HEK293T (cell line): ENCODE data around the gene ZSWIM9.

Experiments used
- CTCF ChIA-PET: fragments of 350-600 bp; formaldehyde crosslinking; extraction: SDS; loops from one replicate; lab custom pipeline; 2021; ENCODE audit warnings: antibody characterized with exemption, inconsistent platforms; lab: Yijun Ruan, JAX
- POLR2A ChIA-PET: fragments of 350-600 bp; formaldehyde crosslinking; extraction: SDS; loops from one replicate; lab custom pipeline; 2020; ENCODE audit warnings: antibody characterized with exemption, inconsistent platforms; lab: Yijun Ruan, JAX
- DNase-seq: peaks from one replicate; pipeline ENCODE4 v3.0.0; 2012; ENCODE audit warnings: mixed read lengths; ENCODE audit errors: extremely low spot score
- ARNT ChIP-seq: fragments of 450-650 bp; IDR thresholded peaks from 2 replicates; pipeline ENCODE4 v1.6.1; 2017; ENCODE audit warnings: mild to moderate bottlenecking
- BHLHE40 ChIP-seq: fragments of 450-650 bp; IDR thresholded peaks from 2 replicates; pipeline ENCODE4 v1.6.1; 2016; ENCODE audit warnings: mild to moderate bottlenecking, moderate library complexity, borderline replicate concordance
- CTBP1 ChIP-seq: fragments of 450-650 bp; IDR thresholded peaks from 2 replicates; pipeline ENCODE4 v1.6.1; 2016; ENCODE audit warnings: borderline replicate concordance
- ELF4 ChIP-seq: fragments of 450-650 bp; IDR thresholded peaks from 2 replicates; pipeline ENCODE4 v1.6.1; 2017; ENCODE audit warnings: antibody characterized with exemption
- FOXA1 ChIP-seq: fragments of 450-650 bp; IDR thresholded peaks from 2 replicates; pipeline ENCODE4 v1.6.1; 2016; ENCODE audit warnings: mild to moderate bottlenecking
- FOXK2 ChIP-seq: fragments of 450-650 bp; IDR thresholded peaks from 2 replicates; pipeline ENCODE4 v1.6.1; 2016; ENCODE audit warnings: mild to moderate bottlenecking
- FOXM1 ChIP-seq: fragments of 450-650 bp; IDR thresholded peaks from 2 replicates; pipeline ENCODE4 v1.6.1; 2017; ENCODE audit warnings: mild to moderate bottlenecking, borderline replicate concordance
- HDGF ChIP-seq: fragments of 450-650 bp; IDR thresholded peaks from 2 replicates; pipeline ENCODE4 v1.6.1; 2017; ENCODE audit warnings: antibody characterized with exemption, borderline replicate concordance
- L3MBTL2 ChIP-seq: fragments of 450-650 bp; conservative IDR thresholded peaks from 2 replicates; pipeline ENCODE4 v1.6.1; 2016; ENCODE audit warnings: mild to moderate bottlenecking
- LEF1 ChIP-seq: fragments of 450-650 bp; IDR thresholded peaks from 2 replicates; pipeline ENCODE4 v1.6.1; 2017; ENCODE audit warnings: mild to moderate bottlenecking, borderline replicate concordance
- NFRKB ChIP-seq: fragments of 450-650 bp; IDR thresholded peaks from 2 replicates; pipeline ENCODE4 v1.6.1; 2016; ENCODE audit warnings: mild to moderate bottlenecking, moderate library complexity
- SP1 ChIP-seq: fragments of 450-650 bp; IDR thresholded peaks from 2 replicates; pipeline ENCODE4 v1.6.1; 2017
- SUZ12 ChIP-seq: fragments of 450-650 bp; IDR thresholded peaks from 2 replicates; pipeline ENCODE4 v1.6.1; 2016; ENCODE audit warnings: mild to moderate bottlenecking
- TARDBP ChIP-seq: fragments of 450-650 bp; IDR thresholded peaks from 2 replicates; pipeline ENCODE4 v1.6.1; 2016
- ZNF384 ChIP-seq: fragments of 450-650 bp; IDR thresholded peaks from 2 replicates; pipeline ENCODE4 v1.6.1; 2016
- TF ChIP-seq, protein P1 (sequence below): fragments of 450-650 bp; IDR thresholded peaks from 2 replicates; pipeline ENCODE4 v1.6.1; 2016

ZSWIM9 gene

DNA sequence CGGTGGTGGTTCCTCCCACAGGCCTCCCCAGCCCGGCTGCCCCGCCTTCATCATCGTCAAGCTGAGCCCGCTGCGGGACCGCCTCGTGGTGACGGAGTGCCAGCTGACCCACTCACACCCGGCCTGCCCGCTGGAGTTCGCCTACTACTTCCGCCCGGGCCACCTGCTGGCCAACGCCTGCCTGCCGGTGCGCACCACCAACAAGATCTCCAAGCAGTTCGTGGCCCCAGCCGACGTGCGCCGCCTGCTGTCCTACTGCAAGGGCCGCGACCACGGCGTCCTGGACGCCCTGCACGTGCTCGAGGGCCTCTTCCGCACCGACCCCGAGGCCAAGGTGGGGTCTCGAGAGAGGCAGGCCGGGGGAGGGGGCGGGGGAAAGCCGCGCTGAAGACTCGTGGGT, 12.0 kb downstream of the ZSWIM9 start:
- POLR2A ChIA-PET, result no interaction called here
- TF ChIP-seq L3MBTL2 (no peak), ZNF384 (no peak), FOXA1 (no peak), NFRKB (no peak), ELF4 (no peak), SP1 (no peak), CTBP1 (no peak), TARDBP (no peak), SUZ12 (no peak), FOXM1 (no peak), BHLHE40 (no peak), LEF1 (no peak), HDGF (no peak), FOXK2 (no peak)
- TF ChIP-seq, protein P1, sequence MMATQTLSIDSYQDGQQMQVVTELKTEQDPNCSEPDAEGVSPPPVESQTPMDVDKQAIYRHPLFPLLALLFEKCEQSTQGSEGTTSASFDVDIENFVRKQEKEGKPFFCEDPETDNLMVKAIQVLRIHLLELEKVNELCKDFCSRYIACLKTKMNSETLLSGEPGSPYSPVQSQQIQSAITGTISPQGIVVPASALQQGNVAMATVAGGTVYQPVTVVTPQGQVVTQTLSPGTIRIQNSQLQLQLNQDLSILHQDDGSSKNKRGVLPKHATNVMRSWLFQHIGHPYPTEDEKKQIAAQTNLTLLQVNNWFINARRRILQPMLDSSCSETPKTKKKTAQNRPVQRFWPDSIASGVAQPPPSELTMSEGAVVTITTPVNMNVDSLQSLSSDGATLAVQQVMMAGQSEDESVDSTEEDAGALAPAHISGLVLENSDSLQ, result no peak
- CTCF ChIA-PET, result no interaction called here
- no peak for DNase-seq

DNA sequence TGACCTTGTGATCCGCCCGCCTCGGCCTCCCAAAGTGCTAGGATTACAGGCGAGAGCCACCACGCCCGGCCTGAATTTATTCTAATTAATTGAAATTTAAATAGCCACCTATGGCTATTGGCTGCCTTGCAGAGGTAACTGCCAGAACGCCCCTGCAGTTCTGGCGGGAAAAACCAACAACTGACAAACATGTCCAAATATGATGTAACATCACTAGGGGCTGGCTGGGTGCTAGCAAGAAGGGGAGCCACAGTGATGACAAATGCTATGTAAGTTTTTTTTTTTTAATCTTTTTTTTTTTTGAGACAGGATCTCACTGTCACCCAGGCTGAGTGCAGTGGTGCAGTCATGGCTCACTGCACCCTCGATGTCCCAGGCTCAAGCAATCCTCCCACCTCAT, 12.9 kb downstream of the ZSWIM9 start:
- TF ChIP-seq SP1 (no peak), TARDBP (no peak)
- DNase-seq, result no peak
- ChIA-PET POLR2A (interaction anchor here (1.5 kb wide), 1 partner anchor 12 kb away, joined by 6 read pairs; the partner anchor contains the start of gene ZSWIM9), CTCF (no interaction called here)

DNA sequence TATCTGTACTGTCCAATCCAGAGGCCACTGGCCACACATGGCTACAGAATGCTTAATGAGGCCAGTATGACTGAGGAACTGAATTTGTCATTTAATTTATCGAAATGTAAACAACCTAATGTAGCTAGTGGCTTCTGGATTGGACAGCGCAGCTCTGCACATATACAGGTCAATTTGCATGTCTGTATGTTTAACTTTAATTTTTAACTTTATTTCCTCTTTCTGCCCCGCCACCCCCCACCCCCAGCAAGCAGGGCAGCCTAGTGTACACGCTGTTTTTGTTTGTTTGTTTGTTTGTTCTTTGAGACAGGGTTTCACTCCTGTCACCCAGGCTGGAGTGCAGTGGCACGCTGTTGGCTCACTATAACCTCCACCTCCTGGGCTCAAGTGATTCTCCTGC, 15.5 kb downstream of the ZSWIM9 start:
- DNase-seq, result no peak
- TF ChIP-seq LEF1 (no peak), FOXA1 (no peak), NFRKB (no peak), L3MBTL2 (no peak), SP1 (no peak), ARNT (no peak), CTBP1 (no peak), SUZ12 (no peak), BHLHE40 (no peak), TARDBP (no peak)
- TF ChIP-seq, protein P1, result no peak
- ChIA-PET POLR2A (no interaction called here), CTCF (no interaction called here)

DNA sequence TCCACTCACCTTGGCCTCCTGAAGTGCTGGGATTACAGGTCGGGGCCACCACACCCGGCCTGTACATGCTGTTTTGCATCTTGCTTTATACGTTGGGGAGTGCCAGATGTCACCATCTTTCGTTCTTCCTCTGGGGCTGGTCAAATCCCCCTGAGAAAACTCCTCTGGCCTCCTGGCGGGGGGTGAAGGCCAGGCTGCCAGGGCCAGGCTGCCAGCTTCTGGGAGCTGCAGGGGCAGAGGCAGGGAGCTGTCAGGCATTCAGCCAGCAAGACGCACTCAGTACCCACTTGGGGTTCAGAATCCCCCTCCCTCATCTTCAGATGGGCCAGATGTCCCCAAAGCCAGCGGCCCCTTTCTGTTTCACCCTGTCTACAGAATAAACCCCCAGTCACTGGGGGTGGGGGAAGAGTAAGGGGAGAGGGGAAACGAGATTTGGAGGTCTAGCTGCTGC, 16.1 kb downstream of the ZSWIM9 start:
- POLR2A ChIA-PET, result no interaction called here
- no peak for DNase-seq
- CTCF ChIA-PET, result no interaction called here
- TF ChIP-seq TARDBP (no peak), ARNT (no peak), SUZ12 (no peak), LEF1 (no peak), ZNF384 (no peak), FOXM1 (no peak), FOXA1 (no peak), NFRKB (no peak), ELF4 (no peak), FOXK2 (no peak)
- TF ChIP-seq, protein P1, result no peak

DNA sequence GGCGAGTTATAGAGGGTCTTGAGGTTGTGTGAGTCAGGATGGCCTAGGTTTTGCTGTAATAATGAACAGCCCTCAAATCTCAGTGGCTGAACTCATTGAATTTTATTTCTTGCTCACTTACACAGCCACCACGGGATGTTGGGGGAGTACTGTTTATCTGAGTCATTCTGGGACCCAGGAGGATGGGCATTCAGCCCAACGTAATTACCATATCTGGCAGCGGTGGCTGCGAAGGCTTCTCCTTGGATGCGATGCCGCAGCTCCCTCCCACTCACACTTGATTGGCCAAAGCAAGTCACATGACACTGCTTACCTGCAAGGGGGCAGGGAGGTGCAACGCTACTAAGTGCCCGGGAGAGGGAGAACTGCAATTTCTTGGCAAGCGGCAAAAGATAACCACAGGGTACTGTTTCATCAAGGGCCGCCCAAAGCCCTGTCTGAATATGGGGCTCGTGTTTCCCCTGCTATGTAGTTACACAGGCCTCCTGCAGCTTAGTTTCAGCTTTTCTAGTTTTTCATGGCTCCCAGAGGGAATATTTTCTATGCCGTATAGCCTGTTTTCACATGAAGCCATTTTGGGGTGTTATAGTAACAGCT, 19.9 kb downstream of the ZSWIM9 start:
- DNase-seq, result peak; percentile 85
- POLR2A ChIA-PET, result interaction anchor here (1.0 to 2.6 kb wide), 2 partner anchors 13 to 19 kb away, joined by 3 to 12 read pairs; no protein-coding TSS in a partner anchor

DNA sequence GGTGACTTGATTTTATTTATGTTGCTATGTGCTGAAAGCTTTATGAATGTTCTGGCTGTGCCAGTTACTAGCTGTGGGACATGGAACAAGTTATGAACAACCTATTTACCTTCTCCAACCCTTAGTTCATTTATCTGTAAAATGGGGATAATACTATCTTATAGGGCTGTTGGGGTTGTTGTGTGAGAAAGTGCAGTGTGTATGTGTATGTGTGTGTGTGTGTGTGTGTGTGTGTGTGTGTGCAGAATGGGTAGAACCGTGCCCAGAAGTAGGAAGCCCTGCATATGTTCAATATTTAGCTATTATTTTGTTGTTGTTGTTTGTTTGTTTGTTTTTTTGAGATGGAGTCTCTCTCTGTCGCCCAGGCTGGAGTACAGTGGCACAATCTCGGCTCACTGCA, 20.4 kb downstream of the ZSWIM9 start:
- CTCF ChIA-PET, result interaction anchor here (0.9 kb wide), 1 partner anchor 12 kb away, joined by 3 read pairs; no protein-coding TSS in a partner anchor

More for the DNA sequence above, 19.9 kb downstream of the ZSWIM9 start:
- CTCF ChIA-PET, result interaction anchor here (0.6 to 0.9 kb wide), 2 partner anchors 13 to 95 kb away, joined by 3 read pairs; no protein-coding TSS in a partner anchor
- TF ChIP-seq BHLHE40 (no peak), L3MBTL2 (peak; percentile 65; the same call in 1 of the 2 replicates), FOXK2 (no peak), ZNF384 (no peak)

More for the DNA sequence above, 20.4 kb downstream of the ZSWIM9 start:
- no peak for DNase-seq
- TF ChIP-seq SUZ12, result no peak
- TF ChIP-seq NFRKB, result no peak
- TF ChIP-seq ARNT, result no peak
- TF ChIP-seq FOXK2, result no peak
- no peak for TF ChIP-seq HDGF
- no peak for TF ChIP-seq CTBP1
- TF ChIP-seq FOXA1, result no peak
- no peak for TF ChIP-seq SP1
- TF ChIP-seq L3MBTL2, result no peak
- TF ChIP-seq TARDBP, result no peak
- TF ChIP-seq ZNF384, result no peak
- no peak for TF ChIP-seq FOXM1
- no peak for TF ChIP-seq BHLHE40
- POLR2A ChIA-PET, result interaction anchor here (1.0 to 2.6 kb wide), 2 partner anchors 13 to 19 kb away, joined by 3 to 12 read pairs; no protein-coding TSS in a partner anchor
